ENCODE measurements around the gene STPG3. TPM values are rescaled to one million over a fixed set of nuclear protein-coding genes. Genes with fewer than 3 reads are reported as not detected.
"Not testable (repeated sequence)": the region's sequence is repeated elsewhere in the genome, so short reads cannot be mapped to it uniquely, and the experiment has no call there.

The STPG3 gene
- total RNA-seq, 1 donor from 2014 or later: 0.58 TPM

- Histone ChIP-seq H3K27ac (replicated peaks) (no peak overlapping the region), H3K36me3 (no peaks in the 10 kb centered on the region), H3K4me1 (peaks cover 53% of the 10 kb centered on the region), H3K27me3 (ENCODE audit: low read depth) (peaks cover 44% of the 10 kb centered on the region), H3K9me3 (replicated peaks) (no peaks in the 10 kb centered on the region), H3K4me3 (peak overlapping the region; percentile 50)
- intact Hi-C loops (cut with micrococcal nuclease): loop anchor here (5.0 kb wide), 1 partner anchor 119 kb away; no protein-coding TSS in a partner anchor
- DNase-seq: peak; percentile 87
- peak; percentile 99 for TF ChIP-seq CTCF (IDR thresholded peaks at IDR 0.05; ENCODE audit: borderline replicate concordance)
Observed at GRCh38 chr9:137236238-137236935, 14.7 kb upstream of the STPG3 start.

- Histone ChIP-seq H3K9me3 (replicated peaks) (no peaks in the 10 kb centered on the region), H3K27ac (replicated peaks) (no peak overlapping the region), H3K4me3 (peak overlapping the region; percentile 50), H3K36me3 (peaks cover 4% of the 10 kb centered on the region), H3K4me1 (peaks cover 57% of the 10 kb centered on the region), H3K27me3 (ENCODE audit: low read depth) (peaks cover 38% of the 10 kb centered on the region)
- intact Hi-C loops (cut with micrococcal nuclease): loop anchor here (5.0 kb wide), 1 partner anchor 120 kb away; no protein-coding TSS in a partner anchor
- no peak for TF ChIP-seq CTCF (IDR thresholded peaks at IDR 0.05; ENCODE audit: borderline replicate concordance)
- no peak for DNase-seq
Observed at GRCh38 chr9:137236936-137237421, 14.1 kb upstream of the STPG3 start.

- peaks cover 68% of the 10 kb centered on the region for H3K4me1 ChIP-seq
- H3K27me3 ChIP-seq (ENCODE audit: low read depth): peaks cover 28% of the 10 kb centered on the region
- no peak for DNase-seq
- no peak overlapping the region for H3K4me3 ChIP-seq
- no peaks in the 10 kb centered on the region for H3K9me3 ChIP-seq (replicated peaks)
- no peak overlapping the region for H3K27ac ChIP-seq (replicated peaks)
- TF ChIP-seq CTCF (IDR thresholded peaks at IDR 0.05; ENCODE audit: borderline replicate concordance): no peak
- peaks cover 15% of the 10 kb centered on the region for H3K36me3 ChIP-seq
- intact Hi-C loops (cut with micrococcal nuclease): loop anchor here (5.0 kb wide), 1 partner anchor 121 kb away; no protein-coding TSS in a partner anchor
Observed at GRCh38 chr9:137237759-137238726, 13.0 kb upstream of the STPG3 start.

- H3K4me3 ChIP-seq: peak overlapping the region; percentile 84
- peak overlapping the region; percentile 100 for H3K27ac ChIP-seq (replicated peaks)
- intact Hi-C loops (cut with micrococcal nuclease): loop anchor here (5.0 kb wide), 1 partner anchor 122 kb away; no protein-coding TSS in a partner anchor
- H3K27me3 ChIP-seq (ENCODE audit: low read depth): peaks cover 11% of the 10 kb centered on the region
- not testable (repeated sequence) for H3K9me3 ChIP-seq (replicated peaks); DNase-seq
- peaks cover 22% of the 10 kb centered on the region for H3K36me3 ChIP-seq
- H3K4me1 ChIP-seq: peaks cover 84% of the 10 kb centered on the region
Observed at GRCh38 chr9:137239541-137240200, 11.4 kb upstream of the STPG3 start.

GRCh38 chr9:137240318-137240840 is 10.7 kb upstream of the STPG3 start:
- peak overlapping the region; percentile 84 for H3K4me3 ChIP-seq
- intact Hi-C loops (cut with micrococcal nuclease): no loop called here
- H3K27me3 ChIP-seq (ENCODE audit: low read depth): peaks cover 4% of the 10 kb centered on the region
- peaks cover 22% of the 10 kb centered on the region for H3K36me3 ChIP-seq
- no peaks in the 10 kb centered on the region for H3K9me3 ChIP-seq (replicated peaks)
- peaks cover 85% of the 10 kb centered on the region for H3K4me1 ChIP-seq
- TF ChIP-seq CTCF (IDR thresholded peaks at IDR 0.05; ENCODE audit: borderline replicate concordance): peak; percentile 21
- H3K27ac ChIP-seq (replicated peaks): peak overlapping the region; percentile 100
- DNase-seq: peak; percentile 84
